SK-N-SH treated with all-trans-retinoic acid at 6 μM for 48 hours (cell line): ENCODE data around the gene CARD14.

Source experiments
- ARNTL ChIP-seq: fragments of 450-650 bp; formaldehyde crosslinking; IDR thresholded peaks from 2 replicates; pipeline ENCODE4 v1.5.0; 2020; ENCODE audit warnings: low read depth, mild to moderate bottlenecking, moderate library complexity, borderline replicate concordance
- CREB5 ChIP-seq: fragments of 250-450 bp; sonication (Bioruptor Pico); IDR thresholded peaks from 2 replicates; pipeline ENCODE4 v1.5.1; 2020; ENCODE audit warnings: low read depth, mild to moderate bottlenecking, moderate library complexity
- PATZ1 ChIP-seq: fragments of 250-450 bp; sonication (Bioruptor Pico); IDR thresholded peaks from 2 replicates; pipeline ENCODE4 v1.8.0; 2020; ENCODE audit warnings: mild to moderate bottlenecking, moderate library complexity, borderline replicate concordance
- SNAI2 ChIP-seq: fragments of 250-450 bp; sonication (Bioruptor Pico); IDR thresholded peaks from 2 replicates; pipeline ENCODE4 v1.5.0; 2020; ENCODE audit warnings: mild to moderate bottlenecking, moderate library complexity
- ZFP30 ChIP-seq: fragments of 450-650 bp; formaldehyde crosslinking; IDR thresholded peaks from 2 replicates; pipeline ENCODE4 v1.5.0; 2022; ENCODE audit warnings: mild to moderate bottlenecking, moderate library complexity
- TF ChIP-seq, protein P1 (sequence below): fragments of 250-450 bp; sonication (Bioruptor Pico); IDR thresholded peaks from 2 replicates; pipeline ENCODE4 v1.8.0; 2021; ENCODE audit warnings: low read depth, mild to moderate bottlenecking, moderate library complexity, borderline replicate concordance

DNA sequence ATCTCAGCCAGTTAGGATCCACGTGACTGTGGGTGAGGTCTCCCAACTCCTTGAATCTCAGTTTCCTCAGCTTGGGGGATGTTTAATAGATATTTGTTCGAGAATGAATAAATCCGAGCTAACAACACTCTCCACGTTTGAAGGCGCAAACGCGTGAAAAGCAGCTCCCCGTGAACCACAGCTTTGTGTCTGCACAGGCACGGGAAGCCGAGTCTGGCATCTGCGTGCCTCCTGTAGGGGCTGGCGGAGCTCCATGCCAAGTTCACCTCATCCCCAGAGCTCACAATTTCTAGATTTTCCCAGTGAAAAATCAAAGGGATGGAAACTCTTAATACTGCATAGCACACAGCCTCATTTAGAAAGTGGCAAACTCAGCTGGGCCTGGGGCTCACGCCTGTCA is 36.0 kb downstream of the CARD14 start:
- no peak for TF ChIP-seq ZFP30 (CRISPR knock-in tag)
- TF ChIP-seq SNAI2 = no peak
- TF ChIP-seq, protein P1, sequence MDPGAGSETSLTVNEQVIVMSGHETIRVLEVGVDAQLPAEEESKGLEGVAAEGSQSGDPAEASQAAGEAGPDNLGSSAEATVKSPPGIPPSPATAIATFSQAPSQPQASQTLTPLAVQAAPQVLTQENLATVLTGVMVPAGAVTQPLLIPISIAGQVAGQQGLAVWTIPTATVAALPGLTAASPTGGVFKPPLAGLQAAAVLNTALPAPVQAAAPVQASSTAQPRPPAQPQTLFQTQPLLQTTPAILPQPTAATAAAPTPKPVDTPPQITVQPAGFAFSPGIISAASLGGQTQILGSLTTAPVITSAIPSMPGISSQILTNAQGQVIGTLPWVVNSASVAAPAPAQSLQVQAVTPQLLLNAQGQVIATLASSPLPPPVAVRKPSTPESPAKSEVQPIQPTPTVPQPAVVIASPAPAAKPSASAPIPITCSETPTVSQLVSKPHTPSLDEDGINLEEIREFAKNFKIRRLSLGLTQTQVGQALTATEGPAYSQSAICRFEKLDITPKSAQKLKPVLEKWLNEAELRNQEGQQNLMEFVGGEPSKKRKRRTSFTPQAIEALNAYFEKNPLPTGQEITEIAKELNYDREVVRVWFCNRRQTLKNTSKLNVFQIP (CRISPR knock-in tag) = no peak
- TF ChIP-seq ARNTL (CRISPR knock-in tag) = no peak
- no peak for TF ChIP-seq CREB5 (CRISPR knock-in tag)
- no peak for TF ChIP-seq PATZ1 (CRISPR knock-in tag)
